MCF 10A (cell line): ENCODE measurements around the gene UBE2I. TPM values are rescaled to one million over a fixed set of nuclear protein-coding genes. Genes with fewer than 3 reads are reported as not detected.

Source experiments
- BruUV-seq: library from RNA; stranded (reverse); fragments of 400-500 nt; replicated peaks from 2 replicates; lab custom pipeline; 2021; lab: Mats Ljungman, UMichigan
- CTCF ChIA-PET: fragments of 300-600 bp; sonication (Branson Sonifier 250); formaldehyde crosslinking; extraction: SDS; loops from one replicate; lab custom pipeline; 2021; ENCODE audit warnings: antibody characterized with exemption, inconsistent platforms; lab: Yijun Ruan, JAX
- POLR2A ChIA-PET: fragments of 300-600, 350-650 bp; sonication (Branson Sonifier 250); formaldehyde crosslinking; extraction: SDS; loops from one replicate; lab custom pipeline; 2020; ENCODE audit warnings: antibody characterized with exemption, inconsistent platforms; lab: Yijun Ruan, JAX
- DNase-seq: peaks from one replicate; pipeline ENCODE4 v3.0.0-alpha.2; 2018; ENCODE audit not compliant: unreplicated experiment
- H3K27ac Mint-ChIP-seq: one replicate; pipeline ENCODE4 v1.8.0; 2022; ENCODE audit warnings: mild to moderate bottlenecking, low read depth, mixed read lengths; ENCODE audit not compliant: unreplicated experiment
- H3K27me3 Mint-ChIP-seq: one replicate; pipeline ENCODE4 v1.8.0; 2022; ENCODE audit warnings: mixed read lengths; ENCODE audit not compliant: insufficient read depth, unreplicated experiment
- H3K36me3 Mint-ChIP-seq: one replicate; pipeline ENCODE4 v1.8.0; 2022; ENCODE audit warnings: mild to moderate bottlenecking, moderate library complexity, mixed read lengths; ENCODE audit not compliant: insufficient read depth, unreplicated experiment
- H3K4me1 Mint-ChIP-seq: one replicate; pipeline ENCODE4 v1.8.0; 2022; ENCODE audit warnings: mixed read lengths; ENCODE audit not compliant: insufficient read depth, unreplicated experiment
- H3K4me3 Mint-ChIP-seq: one replicate; pipeline ENCODE4 v1.8.0; 2022; ENCODE audit warnings: mild to moderate bottlenecking, moderate library complexity, mixed read lengths; ENCODE audit not compliant: unreplicated experiment
- H3K9me3 Mint-ChIP-seq: one replicate; pipeline ENCODE4 v1.8.0; 2022; ENCODE audit warnings: mixed read lengths; ENCODE audit not compliant: unreplicated experiment
- CTCF ChIP-seq: fragments of 200-600 bp; IDR thresholded peaks from one replicate; pipeline ENCODE4 v1.8.0; 2022; ENCODE audit warnings: antibody characterized with exemption, mild to moderate bottlenecking; ENCODE audit not compliant: unreplicated experiment
- intact Hi-C: fragments of 100-400 bp; cut with micrococcal nuclease; formaldehyde crosslinking; loops from 2 replicates; pipeline ENCODE4 v1.14.1; 2022
- total RNA-seq: library from RNA; stranded (reverse); gene quantifications from 2 replicates; pipeline ENCODE4 v1.2.3, GENCODE V29; 2022

UBE2I gene
- total RNA-seq, 1 experiment from 2014 or later: 163 TPM

- H3K36me3 Mint-ChIP-seq: no peaks in the 10 kb centered on the region
- H3K9me3 Mint-ChIP-seq: no peaks in the 10 kb centered on the region
- H3K27me3 Mint-ChIP-seq: peaks cover 24% of the 10 kb centered on the region
- BruUV-seq: no TSS peak
- CTCF ChIA-PET: interaction anchor here (0.7 kb wide), 1 partner anchor 20 kb away, joined by 4 read pairs; no protein-coding TSS in a partner anchor
- no peak overlapping the region for H3K4me3 Mint-ChIP-seq
- POLR2A ChIA-PET: no interaction called here
- H3K27ac Mint-ChIP-seq: no peak overlapping the region
- intact Hi-C loops: no loop called here
- DNase-seq: no peak
- no peaks in the 10 kb centered on the region for H3K4me1 Mint-ChIP-seq
- TF ChIP-seq CTCF: no peak
Observed at GRCh38 chr16:1279945-1280589, 29.4 kb upstream of the UBE2I start.

GRCh38 chr16:1280783-1281182 lies 28.7 kb upstream of the UBE2I start:
- no peak for TF ChIP-seq CTCF
- H3K27ac Mint-ChIP-seq: no peak overlapping the region
- H3K4me1 Mint-ChIP-seq: no peaks in the 10 kb centered on the region
- no peak for DNase-seq
- no peaks in the 10 kb centered on the region for H3K9me3 Mint-ChIP-seq
- H3K27me3 Mint-ChIP-seq: peaks cover 17% of the 10 kb centered on the region
- intact Hi-C loops: no loop called here
- no peaks in the 10 kb centered on the region for H3K36me3 Mint-ChIP-seq
- CTCF ChIA-PET: interaction anchor here (0.7 kb wide), 1 partner anchor 19 kb away, joined by 4 read pairs; no protein-coding TSS in a partner anchor
- no TSS peak for BruUV-seq
- POLR2A ChIA-PET: no interaction called here
- H3K4me3 Mint-ChIP-seq: no peak overlapping the region

GRCh38 chr16:1281517-1281916 lies 27.9 kb upstream of the UBE2I start:
- H3K27ac Mint-ChIP-seq: no peak overlapping the region

More at GRCh38 chr16:1281517-1281916, 27.9 kb upstream of the UBE2I start:
- ChIA-PET CTCF (interaction anchor here (0.6 kb wide), 1 partner anchor 169 kb away, joined by 3 read pairs; no protein-coding TSS in a partner anchor), POLR2A (no interaction called here)
- Mint-ChIP-seq H3K4me3 (no peak overlapping the region), H3K9me3 (no peaks in the 10 kb centered on the region), H3K4me1 (no peaks in the 10 kb centered on the region), H3K27me3 (peaks cover 11% of the 10 kb centered on the region), H3K36me3 (no peaks in the 10 kb centered on the region)
- no peak for DNase-seq
- no TSS peak for BruUV-seq
- intact Hi-C loops: no loop called here
- TF ChIP-seq CTCF: no peak
